GM18499 (cell line): ENCODE data around the gene CGA.

ENCODE experiments used
- ATAC-seq: cut with Tn5 transposase; IDR thresholded peaks from one replicate; pipeline ENCODE4 v1.9.1; 2021; ENCODE audit warnings: moderate number of reproducible peaks; ENCODE audit not compliant: insufficient read depth, unreplicated experiment

The CGA gene

GRCh38 chr6:87092435-87092834 lies 2.5 kb downstream of the CGA start:
- no peak for ATAC-seq

GRCh38 chr6:87089135-87089534 lies 5.8 kb downstream of the CGA start:
- ATAC-seq, result no peak

GRCh38 chr6:87088076-87088475 lies 6.8 kb downstream of the CGA start:
- ATAC-seq, result peak; percentile 77

GRCh38 chr6:87082160-87082721 lies 12.7 kb downstream of the CGA start:
- no peak for ATAC-seq

GRCh38 chr6:87078983-87079616 lies 15.8 kb downstream of the CGA start:
- ATAC-seq, result no peak

GRCh38 chr6:87075168-87075567 lies 19.7 kb downstream of the CGA start:
- ATAC-seq, result no peak

- ATAC-seq, result no peak
These were observed 20.7 kb downstream of the CGA start for GRCh38 chr6:87074101-87074621.

GRCh38 chr6:87071683-87072082 lies 23.2 kb downstream of the CGA start:
- ATAC-seq, result no peak

- no peak for ATAC-seq
These were observed 24.2 kb downstream of the CGA start for GRCh38 chr6:87070741-87071140.

- no peak for ATAC-seq
These were observed 26.1 kb downstream of the CGA start for GRCh38 chr6:87068795-87069194.

GRCh38 chr6:87066449-87067333 lies 28.2 kb downstream of the CGA start:
- ATAC-seq, result no peak

GRCh38 chr6:87065117-87065516 lies 29.8 kb downstream of the CGA start:
- ATAC-seq, result no peak

- ATAC-seq, result no peak
These were observed 35.0 kb downstream of the CGA start for GRCh38 chr6:87059943-87060342.

- no peak for ATAC-seq
These were observed 40.6 kb downstream of the CGA start for GRCh38 chr6:87054143-87054833.

- ATAC-seq, result no peak
These were observed 41.6 kb downstream of the CGA start for GRCh38 chr6:87053312-87053711.

GRCh38 chr6:87049779-87050178 lies 45.1 kb downstream of the CGA start:
- ATAC-seq, result no peak

- no peak for ATAC-seq
These were observed 49.3 kb downstream of the CGA start for GRCh38 chr6:87045521-87046075.

- no peak for ATAC-seq
These were observed 54.2 kb downstream of the CGA start for GRCh38 chr6:87040729-87041128.
